HG03045 (cell line): ENCODE data around the gene AUNIP.
"Not testable (repeated sequence)": the region's sequence is repeated elsewhere in the genome, so short reads cannot be mapped to it uniquely, and the experiment has no call there.

ENCODE experiments used
- ATAC-seq: cut with Tn5 transposase; IDR thresholded peaks from one replicate; pipeline ENCODE4 v1.9.1; 2021; ENCODE audit warnings: mild to moderate bottlenecking, moderate library complexity; ENCODE audit not compliant: unreplicated experiment

The AUNIP gene

DNA sequence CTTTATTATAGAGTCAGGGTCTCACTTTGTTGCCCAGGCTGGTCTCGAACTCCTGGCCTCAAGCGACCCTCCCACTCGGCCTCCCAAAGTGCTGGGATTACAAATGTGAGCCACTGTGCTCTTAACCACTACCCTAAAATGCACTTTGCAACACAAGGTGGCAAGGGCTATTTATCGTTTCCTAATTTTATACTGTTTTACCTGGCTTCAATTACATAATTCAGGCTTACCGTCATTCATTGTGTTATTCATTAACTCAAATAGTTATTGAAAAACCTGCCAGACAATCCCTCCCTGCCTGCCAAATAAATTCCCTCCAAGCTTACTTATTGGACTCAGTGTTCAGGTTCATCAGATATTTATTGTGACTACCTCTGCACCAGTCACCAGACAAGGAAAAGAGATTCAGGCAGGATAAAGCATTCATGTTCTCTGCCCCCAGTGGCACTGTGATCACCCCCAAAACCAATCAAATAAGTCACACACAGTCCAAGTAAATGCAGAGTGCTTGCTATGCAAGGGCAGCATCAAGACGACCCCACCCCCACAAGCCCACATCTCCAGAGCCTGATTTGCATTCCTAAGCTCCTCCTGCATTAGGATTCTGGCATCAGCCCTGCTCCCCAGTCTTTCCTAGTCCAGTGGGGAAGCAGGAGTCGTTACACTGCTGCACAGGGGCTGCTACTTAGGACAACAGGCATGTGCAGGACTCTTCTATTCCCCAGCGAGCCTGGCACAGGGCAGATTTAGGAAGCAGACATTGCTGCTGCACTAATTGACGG is 8.1 kb upstream of the AUNIP start:
- no peak for ATAC-seq

DNA sequence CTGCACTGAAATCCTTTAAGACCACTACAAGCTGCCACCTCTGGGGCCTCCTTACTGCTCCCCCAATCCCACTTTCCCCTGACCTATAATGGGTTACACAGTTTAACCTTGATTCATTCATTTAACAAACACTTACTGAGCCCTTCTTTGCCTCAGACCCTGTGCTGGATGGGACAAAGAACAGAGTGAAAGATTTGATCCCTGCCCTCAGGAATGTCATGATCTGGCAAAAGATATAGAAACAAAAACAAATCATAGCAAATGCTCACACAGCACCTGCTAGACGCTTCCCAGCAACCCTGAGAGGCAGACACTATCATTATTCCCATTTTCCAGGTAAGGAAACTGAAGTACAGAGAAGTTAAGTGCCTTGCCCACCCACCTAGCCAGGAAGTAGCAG is 7.0 kb upstream of the AUNIP start:
- no peak for ATAC-seq

DNA sequence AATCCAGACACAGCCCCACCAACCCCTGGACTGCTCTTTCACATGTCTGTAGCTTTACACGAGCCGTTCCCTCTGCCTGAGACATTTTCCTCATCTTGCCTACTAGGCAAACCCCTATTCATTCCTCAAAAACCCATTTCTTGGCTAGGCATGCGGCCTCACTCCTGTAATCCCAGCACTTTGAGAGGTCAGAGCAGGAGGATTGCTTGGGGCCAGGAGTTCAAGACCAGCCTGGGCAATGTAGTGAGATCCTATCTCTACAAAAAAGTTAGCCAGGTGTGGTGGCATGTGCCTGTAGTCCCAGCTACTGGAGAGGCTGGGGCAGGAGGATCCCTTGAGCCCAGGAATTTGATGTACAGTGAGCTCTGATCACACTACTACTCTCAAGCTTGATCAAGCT is 5.2 kb upstream of the AUNIP start:
- no peak for ATAC-seq

DNA sequence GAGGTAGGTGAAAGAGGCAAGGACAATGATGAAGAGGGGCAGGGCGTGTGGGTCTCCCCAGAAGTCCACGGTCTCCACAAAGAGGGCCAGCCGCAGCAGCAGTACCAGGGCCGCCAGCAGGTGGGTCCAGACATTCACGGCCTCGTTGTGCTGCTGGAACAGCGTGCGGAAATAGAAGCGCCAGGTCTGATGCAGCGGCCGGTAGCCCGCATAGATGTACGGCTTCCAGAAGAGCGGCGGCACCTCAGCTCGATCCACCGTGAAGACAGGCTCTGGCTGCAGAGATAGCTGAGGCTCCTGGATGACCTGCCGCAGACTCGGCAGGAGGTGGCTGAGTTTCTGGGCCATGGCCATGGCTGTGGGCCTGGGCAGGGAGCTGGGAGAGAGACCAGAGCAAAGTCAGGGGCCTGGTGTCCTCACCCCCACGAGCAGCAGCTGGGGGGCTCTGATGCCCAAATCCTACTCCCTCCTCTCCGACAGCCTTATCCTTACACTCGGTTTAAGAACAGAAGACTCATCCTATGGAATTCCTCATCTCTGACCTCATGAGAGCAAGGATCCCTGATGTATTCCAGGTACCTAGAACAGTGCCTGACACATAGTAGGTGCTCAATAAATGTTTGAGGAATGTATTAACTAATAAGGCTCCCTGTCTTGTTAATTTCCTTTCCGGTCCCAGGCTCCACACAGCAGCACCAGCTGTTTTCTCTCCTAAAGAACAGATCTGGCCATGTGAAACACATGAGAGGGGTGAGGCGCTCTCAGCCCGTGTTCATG is 4.4 kb upstream of the AUNIP start:
- ATAC-seq = no peak

DNA sequence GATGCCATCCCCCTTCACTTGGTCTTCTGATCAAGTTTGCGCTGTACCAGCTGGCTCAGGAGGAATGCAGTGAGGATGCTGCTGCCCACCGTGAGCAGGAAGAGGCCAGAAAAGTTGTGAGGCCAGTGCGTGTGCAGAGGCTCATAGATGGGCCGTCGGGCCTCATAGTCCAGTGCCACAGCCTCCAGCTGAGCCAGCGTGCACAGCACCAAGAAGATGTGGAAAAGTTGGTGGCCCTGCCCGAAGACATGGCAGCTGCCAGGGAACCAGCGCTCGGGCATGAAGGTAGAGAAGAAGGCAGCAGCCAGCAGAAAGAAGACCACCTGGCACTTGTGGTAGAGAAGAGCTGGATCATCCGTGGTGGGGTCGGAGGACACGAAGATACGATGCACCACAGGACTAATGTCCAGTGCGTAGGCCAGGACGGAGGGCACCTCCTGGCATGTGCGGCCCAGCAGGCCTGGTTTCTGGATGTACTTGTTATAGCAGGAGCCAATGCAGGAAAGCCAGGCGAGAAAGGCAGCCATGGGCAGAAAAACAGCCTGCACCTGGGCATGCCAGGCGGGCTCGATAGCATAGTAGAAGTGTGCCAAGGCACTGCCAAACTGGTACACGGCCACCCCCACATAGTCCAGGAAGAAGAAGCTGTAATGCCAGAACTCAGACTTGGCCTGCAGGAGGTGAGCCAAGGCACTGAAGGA is 3.7 kb upstream of the AUNIP start:
- ATAC-seq = no peak

DNA sequence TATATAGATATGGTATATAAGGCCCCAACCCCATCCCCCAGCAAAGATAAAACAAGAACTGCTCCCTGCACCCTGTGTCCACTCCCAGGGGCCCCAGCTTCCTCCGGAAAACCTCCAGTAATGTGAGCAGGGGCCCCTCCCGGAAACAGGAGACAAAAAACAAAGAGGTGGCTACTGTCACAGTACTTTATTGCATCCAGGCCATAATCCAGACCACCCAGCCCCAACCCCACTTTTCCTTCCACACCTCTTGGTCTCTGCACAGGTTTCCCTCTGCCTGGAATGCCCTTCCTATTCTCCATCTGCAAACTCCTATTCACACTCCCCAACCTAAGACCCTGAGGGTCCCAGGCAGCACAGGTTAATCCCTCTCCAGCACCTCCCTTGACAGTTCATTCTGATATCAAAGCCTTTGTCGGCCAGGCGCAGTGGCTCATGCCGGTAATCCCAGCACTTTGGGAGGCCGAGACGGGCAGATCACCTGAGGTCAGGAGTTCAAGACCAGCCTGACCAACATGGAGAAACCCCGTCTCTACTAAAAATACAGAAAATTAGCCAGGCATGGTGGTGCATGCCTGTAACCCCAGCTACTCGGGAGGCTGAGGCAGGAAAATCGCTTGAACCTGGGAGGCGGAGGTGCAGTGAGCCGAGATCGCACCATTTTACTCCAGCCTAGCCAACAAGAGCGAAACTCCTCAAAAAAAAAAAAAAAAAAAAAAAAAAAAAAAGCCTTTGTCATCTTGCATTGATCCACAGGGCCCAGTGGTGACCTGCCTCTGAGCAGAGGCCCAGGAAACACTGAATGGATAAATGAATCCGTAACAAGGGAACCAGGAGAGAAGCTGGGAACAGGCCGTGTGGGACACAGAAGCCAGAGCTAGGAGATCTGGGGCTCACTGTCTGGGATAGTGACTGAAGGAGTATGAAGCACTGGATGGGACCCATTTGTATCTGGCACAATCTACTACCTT is 2.3 kb upstream of the AUNIP start:
- ATAC-seq = no peak

DNA sequence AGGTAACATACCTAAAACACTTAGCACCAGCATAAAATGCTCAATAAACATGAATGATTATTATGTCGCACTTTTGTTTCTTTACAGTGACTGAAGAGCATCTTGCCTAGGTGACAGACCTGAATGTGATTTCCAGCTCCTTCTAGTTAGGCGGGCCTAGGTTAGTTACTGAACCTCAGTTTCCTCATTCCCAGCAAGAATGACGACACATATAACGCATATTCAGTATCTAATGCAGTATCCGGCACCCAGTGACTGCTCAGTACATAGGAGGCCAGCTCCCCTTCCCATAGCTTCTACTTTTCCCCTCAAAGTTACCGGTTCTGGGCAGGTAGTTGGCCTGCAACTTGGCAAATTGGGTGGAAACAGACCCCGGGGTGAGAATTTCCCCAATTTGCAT is 763 bp downstream of the AUNIP start:
- no peak for ATAC-seq

DNA sequence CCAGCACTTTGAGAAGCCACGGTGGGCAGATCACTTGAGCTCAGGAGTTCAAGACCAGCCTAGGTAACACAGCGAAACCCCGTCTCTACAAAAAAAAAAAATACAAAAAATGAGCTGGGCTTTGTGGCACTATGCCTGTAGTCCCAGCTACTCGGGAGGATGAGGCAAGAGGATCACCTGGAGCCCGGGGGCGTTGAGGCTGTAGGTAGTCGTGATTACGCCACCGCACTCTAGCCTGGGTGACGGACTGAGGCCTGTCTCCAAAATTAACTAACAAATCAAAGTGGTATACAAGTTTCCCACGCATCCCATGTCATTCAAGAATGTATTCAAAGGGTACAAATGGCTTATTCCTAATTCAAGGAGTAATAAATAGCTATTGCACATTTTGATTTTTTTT is 2.4 kb downstream of the AUNIP start:
- no peak for ATAC-seq

DNA sequence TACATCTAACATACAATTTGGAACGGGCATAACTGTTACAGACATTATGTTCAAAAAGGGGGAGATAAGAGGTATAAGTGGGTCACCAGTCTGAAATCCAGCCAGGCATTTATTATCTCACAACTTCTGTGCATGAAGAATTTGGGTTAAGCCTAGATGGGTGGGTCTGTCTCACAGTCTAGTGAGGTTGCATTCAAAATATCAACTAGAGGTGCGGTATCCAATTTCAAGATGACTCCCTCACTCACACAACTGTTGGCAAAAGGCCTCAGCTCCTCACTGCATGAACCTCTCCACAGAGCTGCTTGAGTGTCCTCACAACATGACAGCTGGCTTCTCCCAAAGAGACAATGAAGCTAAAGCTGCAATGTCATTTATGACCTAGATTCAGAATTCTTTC is 4.7 kb downstream of the AUNIP start:
- ATAC-seq = no peak

DNA sequence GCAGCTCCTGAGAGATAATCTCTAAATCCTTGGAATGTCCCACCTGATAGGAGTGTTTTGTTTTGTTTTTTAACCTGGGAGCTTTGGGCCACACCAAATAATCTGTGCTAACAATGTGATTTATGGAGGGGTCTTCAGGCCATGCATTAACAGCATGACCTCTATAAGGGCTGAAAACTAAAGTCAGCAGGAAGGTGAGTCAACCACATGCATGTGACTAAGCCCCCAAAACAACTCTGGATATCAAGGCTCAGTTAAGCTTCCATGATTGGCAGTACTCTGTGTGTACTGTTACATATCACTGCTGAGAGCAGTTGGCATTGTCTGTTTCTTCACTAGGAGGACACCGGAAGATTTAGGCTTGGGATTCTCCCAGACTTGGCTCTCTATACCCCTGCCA is 10.7 kb downstream of the AUNIP start:
- no peak for ATAC-seq

DNA sequence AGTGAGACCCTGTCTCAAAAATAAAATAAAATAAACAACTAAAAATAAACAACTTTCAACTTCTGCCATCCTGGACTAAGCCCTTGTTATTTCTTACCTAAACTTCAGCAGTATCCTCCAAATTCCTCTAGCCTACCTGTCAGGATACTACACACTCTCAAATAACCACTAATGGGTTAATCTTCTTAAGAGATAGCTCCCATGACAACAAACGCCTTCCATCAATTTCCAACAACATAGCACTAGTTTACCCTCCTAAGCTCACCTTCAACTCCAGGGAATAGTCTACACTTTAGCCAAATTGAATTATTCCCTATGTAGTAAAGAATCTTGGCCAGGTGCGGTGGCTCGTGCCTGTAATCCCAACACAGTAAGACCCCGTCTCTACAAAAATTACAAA is 11.3 kb downstream of the AUNIP start:
- no peak for ATAC-seq

DNA sequence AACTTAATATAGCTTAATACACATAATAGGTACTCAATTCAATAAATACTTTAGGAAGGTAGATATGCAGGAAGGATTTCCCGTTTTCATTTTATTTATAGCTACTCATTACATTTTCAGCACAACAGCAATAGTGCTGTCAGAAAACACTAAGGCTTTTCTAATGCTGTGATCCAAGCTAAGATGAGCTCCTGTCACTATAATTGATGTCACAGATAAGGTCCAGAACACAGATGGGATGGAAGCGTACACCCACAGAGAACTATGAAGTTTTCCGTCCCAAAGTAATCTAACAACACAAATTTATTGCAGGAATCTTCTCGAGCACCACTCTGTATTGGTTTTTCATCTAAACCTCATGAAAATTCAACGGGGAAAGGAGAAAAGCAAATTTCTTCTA is 13.6 kb downstream of the AUNIP start:
- ATAC-seq = no peak

DNA sequence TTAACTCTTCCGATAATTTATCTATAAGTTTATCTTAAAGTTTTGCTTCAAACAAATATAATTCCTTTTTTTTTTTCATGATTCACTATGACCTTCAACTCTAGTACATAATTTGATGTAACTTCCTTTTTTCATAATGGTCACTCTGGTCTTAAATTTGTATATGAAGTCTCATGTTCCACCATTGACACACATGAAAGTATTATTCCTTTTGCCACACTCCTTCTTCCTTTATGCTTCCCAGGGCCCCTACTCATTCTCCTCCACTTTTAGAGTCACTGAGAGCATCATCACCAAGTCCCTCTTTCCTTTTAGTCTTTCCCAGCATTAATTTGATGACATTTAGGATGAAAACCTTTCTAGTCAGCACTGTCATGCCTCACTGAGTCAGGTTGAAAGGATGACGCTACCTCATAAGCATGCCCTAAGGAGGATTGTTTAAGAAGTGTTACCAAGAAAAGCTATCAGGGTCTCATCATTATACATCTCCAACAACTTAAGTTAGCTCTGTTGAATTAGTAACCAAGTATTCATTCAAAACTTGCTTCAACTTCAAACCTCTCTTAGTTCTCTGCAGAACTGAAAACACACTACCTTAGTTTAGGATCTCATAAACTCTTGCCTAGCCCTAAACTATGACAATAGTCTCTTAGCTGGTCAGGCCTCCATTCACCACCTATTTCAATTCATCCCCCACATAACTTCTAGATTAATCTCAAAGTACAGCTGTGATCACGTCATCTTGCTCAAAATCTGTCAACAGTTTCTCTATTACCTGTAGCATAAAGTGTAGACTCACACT is 14.5 kb downstream of the AUNIP start:
- ATAC-seq = no peak

DNA sequence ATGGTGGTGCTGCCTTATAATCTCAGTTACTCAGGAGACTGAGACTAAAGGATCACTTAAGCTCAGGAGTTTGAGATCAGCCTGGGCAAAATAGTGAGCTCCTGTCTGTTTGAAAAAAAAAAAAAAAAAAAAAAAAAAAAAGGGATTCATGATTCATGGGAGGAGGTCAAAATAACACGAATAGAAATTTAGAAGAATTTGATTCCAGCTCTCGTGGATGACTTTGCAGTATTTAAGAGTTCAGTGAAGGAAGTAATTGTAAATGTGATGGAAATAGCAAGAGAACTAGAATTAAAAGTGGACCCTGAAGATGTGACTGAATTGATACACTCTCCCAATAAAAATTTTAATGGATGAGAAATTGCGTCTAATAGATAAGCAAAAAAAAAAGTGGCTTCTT is 15.8 kb downstream of the AUNIP start:
- ATAC-seq = no peak

DNA sequence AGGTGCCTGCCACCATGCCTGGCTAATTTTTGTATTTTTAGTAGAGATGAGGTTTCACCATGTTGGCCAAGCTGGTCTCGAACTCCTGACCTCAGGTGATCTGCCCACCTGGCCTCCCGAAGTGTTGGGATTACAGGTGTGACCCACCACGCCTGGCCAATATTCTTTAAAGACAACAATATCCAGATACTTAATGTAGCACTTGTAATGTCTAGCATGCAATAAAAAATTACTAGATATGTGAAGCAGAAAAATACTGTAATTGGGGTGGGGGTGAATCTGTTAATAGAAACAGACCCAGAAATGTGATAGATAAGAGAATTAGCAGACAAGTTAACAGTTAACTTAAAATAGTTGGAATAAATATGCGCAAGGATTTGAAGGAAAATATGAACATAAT is 19.4 kb downstream of the AUNIP start:
- ATAC-seq = not testable (repeated sequence)

DNA sequence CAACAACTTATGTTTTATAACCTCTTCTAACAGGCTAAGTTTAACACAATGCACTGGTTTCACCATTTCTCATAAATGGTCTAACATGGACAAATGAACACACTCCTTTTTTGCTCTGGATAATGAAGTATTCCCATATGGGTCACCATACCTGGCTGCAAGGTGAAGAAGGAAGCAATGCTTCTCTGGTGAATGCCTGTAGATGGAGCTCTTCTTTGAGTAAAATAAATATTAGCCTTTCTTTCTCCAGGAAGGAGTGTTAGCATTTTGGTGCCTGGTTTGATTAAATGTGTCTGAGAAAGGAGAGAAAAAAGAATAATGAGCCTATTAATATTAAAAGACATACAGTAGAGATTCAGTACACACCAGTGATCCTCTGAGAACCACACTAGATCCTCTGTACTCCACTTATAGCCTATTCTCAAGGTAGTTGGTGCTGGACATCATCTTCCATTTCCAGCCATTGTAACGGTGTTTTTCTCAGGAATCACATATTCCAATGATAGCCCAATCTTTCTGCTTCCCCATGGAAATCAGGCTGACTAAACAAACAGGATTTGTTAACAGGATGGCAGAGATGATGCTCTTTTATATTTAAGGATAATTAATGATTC is 21.9 kb downstream of the AUNIP start:
- no peak for ATAC-seq

DNA sequence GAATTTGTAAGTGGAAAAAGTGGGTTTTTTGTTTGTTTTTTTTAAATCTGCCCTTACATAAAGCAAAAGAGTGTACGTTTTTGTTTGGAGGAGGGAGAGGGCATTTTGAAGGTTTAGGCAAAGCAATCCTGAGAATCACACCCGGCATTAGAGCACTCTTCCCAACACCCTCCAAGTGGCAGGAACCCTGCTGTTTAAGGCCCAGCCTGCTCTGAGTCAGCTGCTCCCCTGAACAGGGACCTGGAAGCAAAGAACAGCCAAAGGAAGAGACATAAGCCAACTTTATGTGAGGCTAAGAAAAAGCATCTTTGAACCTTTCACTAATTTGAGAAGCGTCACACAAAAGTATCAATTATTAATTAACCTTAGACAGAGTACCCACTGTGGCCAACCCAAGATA is 22.6 kb downstream of the AUNIP start:
- no peak for ATAC-seq

DNA sequence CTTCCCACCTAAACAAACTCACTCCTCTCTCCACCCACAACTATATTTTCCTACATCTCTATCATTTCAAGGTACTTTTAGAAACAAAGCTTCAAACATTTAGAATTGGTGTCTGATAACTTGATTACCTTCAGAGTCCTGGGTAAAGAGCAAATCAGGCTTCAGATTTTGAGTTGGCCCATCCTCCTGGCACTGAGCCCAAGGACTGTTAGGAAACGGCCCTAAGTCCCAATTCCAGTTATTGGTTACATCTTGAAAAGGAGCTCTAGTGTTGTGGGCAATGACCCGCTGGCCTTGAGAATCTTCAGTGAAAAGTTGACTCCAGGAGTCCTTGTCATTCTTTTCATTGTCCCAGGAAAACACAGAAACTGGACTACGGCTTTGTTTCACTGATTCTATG is 24.4 kb downstream of the AUNIP start:
- no peak for ATAC-seq

DNA sequence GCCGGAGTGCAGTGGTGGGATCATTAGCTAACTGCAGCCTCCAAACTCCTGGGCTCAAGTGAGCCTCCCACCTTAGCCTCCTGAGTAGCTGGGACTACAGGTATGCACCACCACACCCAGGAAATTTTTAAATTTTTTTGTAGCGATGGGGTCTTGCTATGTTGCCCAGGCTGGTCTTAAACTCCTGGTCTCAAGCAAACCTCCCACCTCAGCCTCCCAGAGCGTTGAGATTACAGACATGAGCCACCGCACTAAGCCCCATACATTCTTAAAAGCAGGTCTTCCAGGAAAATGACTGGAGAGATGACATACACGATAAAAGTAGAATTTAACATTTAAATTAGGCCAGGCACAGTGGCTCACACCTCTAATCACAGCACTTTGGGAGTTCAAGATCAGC is 26.1 kb downstream of the AUNIP start:
- ATAC-seq = no peak
